GM19240 (cell line): ENCODE measurements around the gene GRB10.

Source experiments
- DNase-seq: peaks from one replicate; pipeline ENCODE4 v3.0.0; 2011; ENCODE audit warnings: low spot score; ENCODE audit not compliant: insufficient read length

GRB10 gene

DNA sequence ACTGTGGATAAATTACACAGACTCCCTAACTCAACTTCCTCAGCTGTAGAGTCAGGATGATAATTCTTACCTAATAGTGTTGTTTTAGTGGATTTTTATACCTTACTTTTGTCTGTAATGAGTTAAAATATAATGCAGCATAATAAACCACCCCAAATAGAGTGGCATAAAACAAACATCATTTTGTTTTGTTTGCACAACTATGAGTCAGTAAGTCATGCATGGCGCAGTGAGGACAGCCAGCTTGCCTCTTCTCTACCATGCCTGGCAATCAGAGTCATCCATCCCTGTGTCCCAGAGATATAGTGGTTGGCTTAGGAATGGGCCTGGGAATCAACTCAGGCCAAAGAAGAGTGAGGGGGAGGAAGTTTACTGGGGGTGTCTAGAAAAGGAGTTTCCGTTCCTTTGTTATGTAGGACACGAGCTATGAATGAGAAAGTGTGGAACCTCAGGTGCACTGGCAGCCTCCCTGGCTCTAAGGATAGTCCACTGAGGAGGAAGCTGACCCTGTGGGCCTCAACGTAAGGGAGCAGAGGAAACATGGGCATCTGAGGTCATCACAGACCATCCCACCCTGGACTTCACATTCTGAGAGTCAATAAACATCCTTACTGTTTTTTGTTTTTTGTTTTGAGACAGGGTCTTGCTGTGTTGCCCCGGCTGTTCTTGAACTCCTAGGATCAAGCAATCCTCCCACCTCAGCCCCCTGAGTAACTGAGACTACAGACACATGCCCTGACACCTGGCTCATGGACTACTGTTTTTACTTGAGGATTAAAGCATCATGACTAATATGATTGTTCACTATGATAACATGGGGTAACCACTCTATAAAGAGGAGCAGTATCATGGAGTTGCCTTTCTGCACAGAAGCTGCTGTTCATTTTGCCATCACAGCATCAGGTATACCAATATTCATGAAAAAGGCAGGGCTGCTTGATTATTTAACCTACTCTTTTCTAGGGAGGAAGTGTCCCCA is 21.0 kb upstream of the GRB10 start:
- no peak for DNase-seq

DNA sequence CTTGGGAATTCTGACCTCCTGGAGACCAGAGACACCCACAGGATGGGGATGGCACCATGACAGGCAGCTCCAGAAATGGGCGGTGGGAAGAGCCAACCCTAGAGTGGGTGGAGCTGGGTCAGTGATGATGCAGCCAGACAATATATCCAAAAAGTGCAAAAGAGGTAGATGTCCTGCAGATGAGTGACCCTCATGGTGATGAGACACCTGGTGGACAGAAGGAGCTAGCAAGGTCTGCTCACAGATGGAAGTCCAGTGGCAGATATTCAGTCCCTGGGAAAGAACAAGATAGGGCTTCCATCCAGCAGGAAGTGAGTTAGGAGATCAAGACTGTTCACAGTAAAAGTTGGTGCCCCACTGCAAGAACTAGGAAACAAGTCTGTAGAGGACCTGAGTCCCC is 19.2 kb upstream of the GRB10 start:
- no peak for DNase-seq

GRCh38 chr7:50799873-50800272 is 17.2 kb upstream of the GRB10 start:
- no peak for DNase-seq

GRCh38 chr7:50798126-50798525 is 15.4 kb upstream of the GRB10 start:
- no peak for DNase-seq

- DNase-seq = no peak
Observed at GRCh38 chr7:50795831-50796230, 13.1 kb upstream of the GRB10 start.

GRCh38 chr7:50795253-50795652 is 12.6 kb upstream of the GRB10 start:
- DNase-seq = no peak

GRCh38 chr7:50793947-50794570 is 11.4 kb upstream of the GRB10 start:
- no peak for DNase-seq

- DNase-seq = no peak
Observed at GRCh38 chr7:50793120-50793946, 10.6 kb upstream of the GRB10 start.

- no peak for DNase-seq
Observed at GRCh38 chr7:50792342-50793119, 9.8 kb upstream of the GRB10 start.

GRCh38 chr7:50791938-50792341 is 9.2 kb upstream of the GRB10 start:
- no peak for DNase-seq

GRCh38 chr7:50791363-50791937 is 8.8 kb upstream of the GRB10 start:
- no peak for DNase-seq

- no peak for DNase-seq
Observed at GRCh38 chr7:50790381-50790780, 7.7 kb upstream of the GRB10 start.

GRCh38 chr7:50788382-50788781 is 5.7 kb upstream of the GRB10 start:
- no peak for DNase-seq

GRCh38 chr7:50787825-50788224 is 5.1 kb upstream of the GRB10 start:
- DNase-seq = no peak

GRCh38 chr7:50785346-50785745 is 2.6 kb upstream of the GRB10 start:
- no peak for DNase-seq

GRCh38 chr7:50783801-50784507 is 1.3 kb upstream of the GRB10 start:
- DNase-seq = no peak

DNA sequence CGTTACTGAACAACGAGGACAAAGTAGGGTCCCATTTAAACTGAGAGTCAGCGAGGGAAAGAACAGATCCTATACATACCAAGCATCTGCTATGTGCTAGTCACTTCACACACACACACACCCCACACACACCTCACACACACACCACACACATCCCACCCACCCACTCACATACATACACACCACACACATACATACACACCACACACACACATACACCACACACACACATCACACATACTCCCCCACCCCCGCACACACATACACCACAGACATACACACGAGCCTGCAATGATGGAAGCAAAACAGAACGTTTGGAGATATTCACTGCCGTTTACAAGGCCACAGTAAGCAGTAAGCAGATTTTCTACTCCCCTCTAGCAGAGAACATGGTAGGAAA is 607 bp upstream of the GRB10 start:
- DNase-seq = no peak

DNA sequence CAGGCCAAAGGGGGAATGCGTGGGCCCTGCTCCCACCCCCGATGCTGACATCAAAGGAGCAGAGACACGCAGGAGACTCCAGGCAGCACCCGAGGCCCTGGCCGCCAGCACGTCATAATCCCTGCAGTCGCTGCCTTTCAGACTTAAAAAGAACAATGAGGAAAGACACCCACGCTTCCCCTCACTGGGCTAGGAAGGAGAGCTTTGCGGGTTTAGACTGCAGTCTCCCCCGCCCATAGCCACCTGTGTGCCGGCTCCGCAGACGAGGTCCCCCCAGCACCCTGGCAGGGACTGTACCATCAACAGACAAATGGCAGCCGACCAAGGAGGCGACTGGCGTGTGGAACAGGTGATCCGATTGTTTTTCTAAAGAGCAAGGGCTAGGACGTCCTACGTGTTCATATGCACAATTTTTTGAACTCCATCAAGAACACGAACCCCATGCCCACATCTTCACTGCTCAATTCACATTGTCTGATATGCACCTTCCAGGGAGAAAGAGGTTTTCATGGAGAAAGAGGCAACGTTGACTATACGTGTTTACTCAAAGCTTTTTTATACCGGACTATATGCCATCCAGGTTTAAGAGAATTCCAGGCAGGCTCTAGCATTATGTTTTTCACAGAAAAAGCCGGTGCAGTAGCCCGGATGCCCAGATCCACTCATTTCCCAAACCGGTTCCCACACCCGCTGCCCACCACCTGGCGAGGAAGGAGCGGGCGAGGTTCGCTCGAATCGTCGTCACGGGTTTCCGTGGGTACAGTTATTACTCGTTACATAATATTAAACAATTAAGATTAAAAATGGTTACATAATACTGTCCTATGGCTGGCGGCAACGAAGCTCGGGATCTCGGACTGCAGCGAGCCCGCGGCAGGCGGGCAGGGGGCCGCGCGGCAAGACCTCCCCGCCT is 1.1 kb downstream of the GRB10 start:
- no peak for DNase-seq

DNA sequence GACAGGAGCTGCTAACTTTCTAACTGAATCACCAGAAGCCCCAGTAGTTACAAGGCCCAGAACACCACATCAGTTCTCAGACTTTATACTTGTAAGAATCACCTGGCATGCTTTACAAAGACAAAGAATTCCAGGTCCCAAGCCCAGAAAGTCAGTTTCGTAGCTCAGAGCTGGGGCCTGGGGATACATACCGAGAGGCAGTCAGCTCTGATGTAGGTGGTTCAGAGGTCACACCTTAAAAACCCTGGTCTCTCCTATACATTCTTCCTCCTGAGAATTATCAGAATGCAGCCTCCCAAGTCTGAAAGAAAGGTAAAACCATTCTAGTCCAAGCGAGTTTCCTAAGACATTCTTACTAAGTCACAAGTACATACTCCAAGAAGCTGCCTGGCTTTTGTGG is 2.3 kb downstream of the GRB10 start:
- no peak for DNase-seq
